D721Med (cell line): ENCODE measurements around the gene NOS1AP.
"Not testable (repeated sequence)": the region's sequence is repeated elsewhere in the genome, so short reads cannot be mapped to it uniquely, and the experiment has no call there.

Experiments used
- DNase-seq: peaks from one replicate; pipeline ENCODE4 v3.0.0; 2011; ENCODE audit warnings: low spot score; ENCODE audit not compliant: insufficient read length
- FAIRE-seq: peaks from 2 replicates; lab custom pipeline; 2011; peaks lifted over from hg19 to GRCh38; lab: Jason Lieb, UNC
- TF ChIP-seq, protein P1 (sequence below): IDR thresholded peaks from 2 replicates; pipeline ENCODE4 v1.5.1; 2012; ENCODE audit warnings: mild to moderate bottlenecking, control low read depth; ENCODE audit not compliant: insufficient read depth; ENCODE audit errors: missing control alignments

Gene NOS1AP

DNA sequence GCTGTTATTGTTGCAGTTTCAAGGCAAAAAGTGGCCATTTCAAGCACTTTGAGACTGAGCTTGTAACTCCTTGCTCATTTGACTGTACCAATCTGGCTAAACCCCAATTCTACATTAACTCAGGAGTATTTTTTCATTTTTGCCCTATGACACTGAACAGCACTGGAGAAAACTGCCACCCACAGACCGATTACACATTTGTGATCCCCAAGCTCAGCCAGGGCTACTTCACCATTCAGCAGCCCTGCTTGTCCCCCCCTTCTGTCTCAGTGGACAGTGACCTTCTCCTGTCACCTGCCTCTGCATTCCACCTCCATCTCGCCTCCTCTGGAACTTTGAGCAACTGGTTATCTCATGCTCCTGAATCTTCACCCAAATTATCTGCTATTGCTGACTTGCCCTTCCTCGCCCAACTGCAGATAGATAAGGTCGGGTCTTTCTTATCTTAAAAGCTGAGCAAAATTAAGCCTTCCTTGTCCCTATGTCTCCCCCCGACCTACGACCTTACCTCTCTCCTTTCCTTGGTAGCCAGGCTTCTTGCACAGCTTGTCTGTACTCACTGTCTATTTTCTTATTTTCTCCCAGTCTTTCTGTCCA, 281.9 kb downstream of the NOS1AP start:
- FAIRE-seq = no peak
- TF ChIP-seq, protein P1, sequence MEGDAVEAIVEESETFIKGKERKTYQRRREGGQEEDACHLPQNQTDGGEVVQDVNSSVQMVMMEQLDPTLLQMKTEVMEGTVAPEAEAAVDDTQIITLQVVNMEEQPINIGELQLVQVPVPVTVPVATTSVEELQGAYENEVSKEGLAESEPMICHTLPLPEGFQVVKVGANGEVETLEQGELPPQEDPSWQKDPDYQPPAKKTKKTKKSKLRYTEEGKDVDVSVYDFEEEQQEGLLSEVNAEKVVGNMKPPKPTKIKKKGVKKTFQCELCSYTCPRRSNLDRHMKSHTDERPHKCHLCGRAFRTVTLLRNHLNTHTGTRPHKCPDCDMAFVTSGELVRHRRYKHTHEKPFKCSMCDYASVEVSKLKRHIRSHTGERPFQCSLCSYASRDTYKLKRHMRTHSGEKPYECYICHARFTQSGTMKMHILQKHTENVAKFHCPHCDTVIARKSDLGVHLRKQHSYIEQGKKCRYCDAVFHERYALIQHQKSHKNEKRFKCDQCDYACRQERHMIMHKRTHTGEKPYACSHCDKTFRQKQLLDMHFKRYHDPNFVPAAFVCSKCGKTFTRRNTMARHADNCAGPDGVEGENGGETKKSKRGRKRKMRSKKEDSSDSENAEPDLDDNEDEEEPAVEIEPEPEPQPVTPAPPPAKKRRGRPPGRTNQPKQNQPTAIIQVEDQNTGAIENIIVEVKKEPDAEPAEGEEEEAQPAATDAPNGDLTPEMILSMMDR = no peak
- no peak for DNase-seq

DNA sequence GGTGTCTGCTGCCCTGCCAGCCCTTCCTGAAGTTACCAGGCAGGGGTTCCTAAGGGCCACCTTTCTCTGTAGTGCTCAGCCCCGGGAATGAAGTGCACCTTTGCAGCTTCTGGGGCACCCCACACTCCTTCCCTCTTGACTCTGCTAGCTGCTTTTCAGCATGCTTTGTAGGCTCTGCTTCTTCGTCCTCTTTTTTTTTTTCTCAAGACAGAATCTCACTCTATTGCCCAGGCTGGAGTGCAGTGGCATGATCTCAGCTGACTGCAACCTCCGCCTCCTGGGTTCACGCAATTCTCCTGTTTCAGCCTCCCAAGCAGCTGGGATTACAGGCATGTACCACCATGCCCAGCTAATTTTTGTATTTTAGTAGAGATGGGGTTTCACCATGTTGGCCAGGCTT, 282.4 kb downstream of the NOS1AP start:
- not testable (repeated sequence) for FAIRE-seq, DNase-seq

DNA sequence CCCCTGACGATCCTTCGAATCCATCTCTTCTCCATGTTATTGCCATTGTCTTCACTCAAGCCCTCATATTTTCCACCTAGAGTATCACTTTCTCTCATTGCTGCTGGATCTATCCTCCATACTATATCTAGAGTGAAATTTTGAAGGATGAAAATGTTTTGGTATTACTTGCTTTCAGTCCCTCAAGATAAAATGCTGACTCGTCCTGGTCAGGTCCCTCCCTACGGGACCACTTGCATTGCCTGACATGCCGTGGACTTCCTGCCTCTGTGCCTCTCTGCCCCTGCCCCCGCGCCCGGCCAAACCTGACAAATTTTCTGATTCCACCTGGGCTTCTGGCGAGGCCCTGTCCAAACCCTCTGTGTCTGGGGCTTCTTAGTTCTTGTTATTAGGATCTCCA, 283.6 kb downstream of the NOS1AP start:
- FAIRE-seq (no peak), DNase-seq (no peak)
- TF ChIP-seq, protein P1 = no peak

DNA sequence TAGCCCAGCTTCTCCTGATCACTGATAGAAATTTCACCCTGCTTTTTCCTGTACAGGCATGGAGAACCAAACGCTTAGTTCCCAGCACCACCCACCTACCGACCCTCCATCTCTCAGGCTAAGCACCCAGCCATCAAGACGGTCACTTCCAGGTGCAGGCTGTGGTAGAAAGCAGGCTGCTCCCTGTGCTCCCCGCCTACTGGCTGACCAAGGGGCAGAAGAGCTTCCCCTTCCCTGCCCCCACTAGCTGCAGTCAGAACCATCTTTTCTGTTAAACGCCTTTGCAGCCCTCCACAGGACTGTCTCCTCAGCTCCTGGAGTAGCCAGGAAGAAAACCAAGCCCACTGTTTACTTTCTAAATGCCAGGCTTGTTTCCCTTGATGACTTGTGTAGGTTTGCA, 284.2 kb downstream of the NOS1AP start:
- no peak for FAIRE-seq
- TF ChIP-seq, protein P1 = no peak
- no peak for DNase-seq

GRCh38 chr1:162357681-162358266, 288.3 kb downstream of the NOS1AP start:
- DNase-seq (peak; percentile 70), FAIRE-seq (no peak)
- TF ChIP-seq, protein P1 = peak; percentile 63

DNA sequence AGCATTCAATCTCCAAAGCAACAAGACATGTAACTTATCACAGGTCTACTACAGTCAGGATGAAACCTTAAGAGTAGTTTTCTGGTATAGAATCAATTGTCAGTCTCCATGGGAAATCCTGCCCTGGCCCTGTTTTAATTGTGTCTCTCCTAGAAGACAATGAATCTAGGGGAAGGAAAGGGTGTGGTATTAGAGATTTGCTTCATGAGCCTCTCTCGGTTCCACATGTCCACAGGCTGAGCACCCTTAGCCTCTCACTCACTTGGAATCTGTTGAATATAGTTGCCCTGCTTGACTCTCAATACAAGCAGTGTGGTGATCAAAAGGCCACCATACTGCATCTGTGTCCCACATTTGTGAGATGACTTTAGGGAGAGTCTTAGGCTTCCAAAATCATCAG, 289.4 kb downstream of the NOS1AP start:
- DNase-seq = no peak
- TF ChIP-seq, protein P1 = no peak
- no peak for FAIRE-seq

DNA sequence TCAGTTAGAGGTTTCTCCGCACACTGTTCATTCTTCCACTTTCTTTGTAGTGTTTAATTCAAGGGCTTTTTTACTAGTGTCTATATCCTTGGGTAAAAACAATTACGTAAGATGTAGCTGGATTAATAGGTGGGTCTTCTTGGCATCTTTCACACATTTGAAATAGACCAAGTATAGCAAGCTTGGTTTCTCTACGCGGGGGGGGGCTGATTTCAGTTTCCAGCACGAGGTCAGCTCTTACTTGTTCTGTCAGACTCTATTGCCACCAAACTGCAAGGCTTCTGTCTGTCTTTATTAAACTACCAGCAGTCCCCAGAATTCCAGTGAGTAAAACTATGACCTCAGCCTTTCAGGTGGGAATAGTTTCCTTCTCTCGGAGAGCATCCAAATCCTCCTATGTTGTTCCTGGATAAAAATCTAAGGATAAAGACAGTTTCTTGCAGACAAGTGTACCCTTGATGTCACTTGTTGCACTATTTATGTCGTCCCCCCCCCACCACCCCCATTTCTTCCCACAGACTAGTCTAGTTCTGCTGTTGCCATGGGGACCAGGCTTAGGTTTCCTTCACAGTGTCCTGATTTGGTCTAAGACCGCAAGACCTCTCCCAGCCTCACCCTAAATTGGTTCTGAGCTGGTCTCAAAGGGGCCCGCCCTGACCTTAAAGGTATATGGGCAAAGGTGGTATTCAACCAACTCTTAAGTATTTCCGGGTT, 290.2 kb downstream of the NOS1AP start:
- TF ChIP-seq, protein P1 = no peak
- FAIRE-seq (no peak), DNase-seq (no peak)
